PFSK-1 (cell line): ENCODE measurements around the gene ANTXR1.

ENCODE experiments used
- FOXP2 ChIP-seq: optimal IDR thresholded peaks from 2 replicates; pipeline ENCODE3; 2011; ENCODE audit warnings: borderline replicate concordance, control low read depth, inconsistent platforms; ENCODE audit not compliant: insufficient read depth; ENCODE audit errors: extremely low read length, extremely low read depth
- POLR2AphosphoS5 ChIP-seq: IDR thresholded peaks from 2 replicates; pipeline ENCODE4 v1.6.1; 2012; ENCODE audit warnings: low read depth, mild to moderate bottlenecking, control low read depth, low read length, moderate library complexity
- TAF1 ChIP-seq: IDR thresholded peaks from 2 replicates; pipeline ENCODE4 v1.6.1; 2012; ENCODE audit warnings: low read length, control low read depth, borderline replicate concordance; ENCODE audit not compliant: insufficient read depth
- TF ChIP-seq, protein P1 (sequence below), 2 experiments: IDR thresholded peaks; 2 replicates each; pipeline versions ENCODE4 v1.6.1 to v1.8.0; 2011 to 2012; ENCODE audit warnings: low read depth in 2 of 2, low read length in 2 of 2, control low read depth in 1 of 2, inconsistent platforms in 1 of 2, mild to moderate bottlenecking in 1 of 2, moderate library complexity in 1 of 2; ENCODE audit not compliant: insufficient read depth in 1 of 2

- TF ChIP-seq TAF1 (no peak), POLR2AphosphoS5 (no peak), FOXP2 (no peak)
- TF ChIP-seq, protein P1, sequence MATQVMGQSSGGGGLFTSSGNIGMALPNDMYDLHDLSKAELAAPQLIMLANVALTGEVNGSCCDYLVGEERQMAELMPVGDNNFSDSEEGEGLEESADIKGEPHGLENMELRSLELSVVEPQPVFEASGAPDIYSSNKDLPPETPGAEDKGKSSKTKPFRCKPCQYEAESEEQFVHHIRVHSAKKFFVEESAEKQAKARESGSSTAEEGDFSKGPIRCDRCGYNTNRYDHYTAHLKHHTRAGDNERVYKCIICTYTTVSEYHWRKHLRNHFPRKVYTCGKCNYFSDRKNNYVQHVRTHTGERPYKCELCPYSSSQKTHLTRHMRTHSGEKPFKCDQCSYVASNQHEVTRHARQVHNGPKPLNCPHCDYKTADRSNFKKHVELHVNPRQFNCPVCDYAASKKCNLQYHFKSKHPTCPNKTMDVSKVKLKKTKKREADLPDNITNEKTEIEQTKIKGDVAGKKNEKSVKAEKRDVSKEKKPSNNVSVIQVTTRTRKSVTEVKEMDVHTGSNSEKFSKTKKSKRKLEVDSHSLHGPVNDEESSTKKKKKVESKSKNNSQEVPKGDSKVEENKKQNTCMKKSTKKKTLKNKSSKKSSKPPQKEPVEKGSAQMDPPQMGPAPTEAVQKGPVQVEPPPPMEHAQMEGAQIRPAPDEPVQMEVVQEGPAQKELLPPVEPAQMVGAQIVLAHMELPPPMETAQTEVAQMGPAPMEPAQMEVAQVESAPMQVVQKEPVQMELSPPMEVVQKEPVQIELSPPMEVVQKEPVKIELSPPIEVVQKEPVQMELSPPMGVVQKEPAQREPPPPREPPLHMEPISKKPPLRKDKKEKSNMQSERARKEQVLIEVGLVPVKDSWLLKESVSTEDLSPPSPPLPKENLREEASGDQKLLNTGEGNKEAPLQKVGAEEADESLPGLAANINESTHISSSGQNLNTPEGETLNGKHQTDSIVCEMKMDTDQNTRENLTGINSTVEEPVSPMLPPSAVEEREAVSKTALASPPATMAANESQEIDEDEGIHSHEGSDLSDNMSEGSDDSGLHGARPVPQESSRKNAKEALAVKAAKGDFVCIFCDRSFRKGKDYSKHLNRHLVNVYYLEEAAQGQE (IDR thresholded peaks at IDR 0.05; ENCODE audit: insufficient read depth in 1 of 2, low read depth in 2 of 2, low read length in 2 of 2): no peak
Measured at GRCh38 chr2:69247583-69247982, 234.6 kb downstream of the ANTXR1 start.
